Measurements from ENCODE around the gene CSTB. TPM values are rescaled to one million over a fixed set of nuclear protein-coding genes. Genes with fewer than 3 reads are reported as not detected.

Gene CSTB
- total RNA-seq, 1 experiment from 2014 or later: 57.5 TPM

GRCh38 chr21:43752758-43753438, 23.2 kb downstream of the CSTB start:
- no peak for TF ChIP-seq ZNF274 (IDR thresholded peaks at IDR 0.05; ENCODE audit: low read depth, low read length)
- TF ChIP-seq CTCF (IDR thresholded peaks at IDR 0.05 in 2 of 3, conservative IDR thresholded peaks at IDR 0.05 in 1 of 3; ENCODE audit: borderline replicate concordance in 1 of 3, insufficient read depth in 1 of 3, low read depth in 2 of 3, low read length in 2 of 3): no peak
- no peak for TF ChIP-seq ELF1 (IDR thresholded peaks at IDR 0.05; ENCODE audit: borderline replicate concordance, low read depth)
- TF ChIP-seq SRF (IDR thresholded peaks at IDR 0.05; ENCODE audit: low read depth): no peak
- TF ChIP-seq, protein P1, sequence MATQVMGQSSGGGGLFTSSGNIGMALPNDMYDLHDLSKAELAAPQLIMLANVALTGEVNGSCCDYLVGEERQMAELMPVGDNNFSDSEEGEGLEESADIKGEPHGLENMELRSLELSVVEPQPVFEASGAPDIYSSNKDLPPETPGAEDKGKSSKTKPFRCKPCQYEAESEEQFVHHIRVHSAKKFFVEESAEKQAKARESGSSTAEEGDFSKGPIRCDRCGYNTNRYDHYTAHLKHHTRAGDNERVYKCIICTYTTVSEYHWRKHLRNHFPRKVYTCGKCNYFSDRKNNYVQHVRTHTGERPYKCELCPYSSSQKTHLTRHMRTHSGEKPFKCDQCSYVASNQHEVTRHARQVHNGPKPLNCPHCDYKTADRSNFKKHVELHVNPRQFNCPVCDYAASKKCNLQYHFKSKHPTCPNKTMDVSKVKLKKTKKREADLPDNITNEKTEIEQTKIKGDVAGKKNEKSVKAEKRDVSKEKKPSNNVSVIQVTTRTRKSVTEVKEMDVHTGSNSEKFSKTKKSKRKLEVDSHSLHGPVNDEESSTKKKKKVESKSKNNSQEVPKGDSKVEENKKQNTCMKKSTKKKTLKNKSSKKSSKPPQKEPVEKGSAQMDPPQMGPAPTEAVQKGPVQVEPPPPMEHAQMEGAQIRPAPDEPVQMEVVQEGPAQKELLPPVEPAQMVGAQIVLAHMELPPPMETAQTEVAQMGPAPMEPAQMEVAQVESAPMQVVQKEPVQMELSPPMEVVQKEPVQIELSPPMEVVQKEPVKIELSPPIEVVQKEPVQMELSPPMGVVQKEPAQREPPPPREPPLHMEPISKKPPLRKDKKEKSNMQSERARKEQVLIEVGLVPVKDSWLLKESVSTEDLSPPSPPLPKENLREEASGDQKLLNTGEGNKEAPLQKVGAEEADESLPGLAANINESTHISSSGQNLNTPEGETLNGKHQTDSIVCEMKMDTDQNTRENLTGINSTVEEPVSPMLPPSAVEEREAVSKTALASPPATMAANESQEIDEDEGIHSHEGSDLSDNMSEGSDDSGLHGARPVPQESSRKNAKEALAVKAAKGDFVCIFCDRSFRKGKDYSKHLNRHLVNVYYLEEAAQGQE (IDR thresholded peaks at IDR 0.05; ENCODE audit: low read depth): no peak
- TF ChIP-seq FOSL1 (IDR thresholded peaks at IDR 0.05; ENCODE audit: low read depth): no peak
- no peak for TF ChIP-seq EZH2phosphoT487 (IDR thresholded peaks at IDR 0.05; ENCODE audit: borderline replicate concordance)
- no peak for TF ChIP-seq CBX3 (IDR thresholded peaks at IDR 0.05; ENCODE audit: low read depth)
- TF ChIP-seq CEBPB (IDR thresholded peaks at IDR 0.05; ENCODE audit: low read depth): no peak
- Histone ChIP-seq H3K27ac (ENCODE audit: low read depth, low read length) (no peak overlapping the region), H3K9ac (ENCODE audit: low read length) (no peak overlapping the region), H3K9me3 (ENCODE audit: control insufficient read depth in 1 of 2, insufficient read depth in 1 of 2, low read depth in 1 of 2, low read length in 2 of 2) (no peaks in the 10 kb centered on the region), H3K4me3 (replicated peaks in 1 of 2; ENCODE audit: low read depth in 1 of 2, low read length in 2 of 2) (no peak overlapping the region), H3K4me1 (ENCODE audit: control insufficient read depth in 1 of 2, insufficient read depth in 2 of 2, low read length in 2 of 2) (peaks cover 0 to 12% of the 10 kb centered on the region in 2 experiments; a peak in 2 of 4 replicates), H3K27me3 (ENCODE audit: insufficient read depth, low read length) (no peaks in the 10 kb centered on the region), H3K4me2 (ENCODE audit: low read length) (no peak overlapping the region), H4K20me1 (ENCODE audit: insufficient read depth) (no peaks in the 10 kb centered on the region), H3K36me3 (ENCODE audit: control insufficient read depth in 1 of 2, insufficient read depth in 2 of 2, low read length in 2 of 2) (peaks cover 21 to 69% of the 10 kb centered on the region in 2 experiments; a peak in 3 of 4 replicates), H3K9me2 (ENCODE audit: insufficient read depth) (no peaks in the 10 kb centered on the region), H3K79me2 (ENCODE audit: insufficient read depth, low read length) (no peaks in the 10 kb centered on the region), H2AFZ (ENCODE audit: low read depth, low read length, poor library complexity, severe bottlenecking) (no peak overlapping the region)
- DNase-seq (ENCODE audit: low read depth, low spot score): no peak
- CTCF ChIA-PET: no interaction called here
- ATAC-seq: no peak
- intact Hi-C loops (cut with micrococcal nuclease): no loop called here
- RAD21 ChIA-PET (ENCODE audit: low non-redundant PET in 1 of 2, low total read pairs in 2 of 2, uncharacterized antibody in 2 of 2, unreplicated experiment in 2 of 2): no interaction called here
- POLR2A ChIA-PET: no interaction called here
- BruUV-seq (replicated peaks): no TSS peak
